CD1c-positive myeloid dendritic cell (primary cell): ENCODE data around the gene ZSCAN5B.
A peak's percentile ranks its signal among the peaks of the same experiment; 100 is the strongest.

Experiments used
- DNase-seq: peaks from one replicate; pipeline ENCODE4 v3.0.0-alpha.2; 2016; ENCODE audit errors: extremely low spot score

Gene ZSCAN5B

DNA sequence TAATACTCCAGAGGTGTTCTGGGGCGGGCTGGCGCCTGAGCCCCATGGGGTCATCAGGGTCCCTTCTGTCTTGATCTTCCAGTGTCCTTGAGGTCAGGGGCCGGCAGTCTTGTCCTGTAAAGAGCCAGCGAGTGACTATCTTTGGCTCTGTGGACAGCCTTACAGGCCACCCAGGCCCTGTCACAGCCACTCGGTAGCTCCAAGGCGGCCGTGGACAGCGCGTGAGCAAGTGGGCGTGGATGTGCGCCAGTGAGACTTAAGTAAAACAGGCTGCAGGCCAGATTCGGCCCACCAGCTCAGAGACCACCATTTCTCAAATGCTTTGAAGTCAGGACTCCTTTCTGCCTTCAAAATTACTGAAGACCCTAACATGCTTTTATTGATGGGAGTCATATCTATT lies 52.8 kb downstream of the ZSCAN5B start:
- DNase-seq, result no peak

GRCh38 chr19:56144376-56144775 lies 53.2 kb downstream of the ZSCAN5B start:
- DNase-seq, result no peak

- DNase-seq, result no peak
These were observed 54.6 kb downstream of the ZSCAN5B start for GRCh38 chr19:56142897-56143434.

DNA sequence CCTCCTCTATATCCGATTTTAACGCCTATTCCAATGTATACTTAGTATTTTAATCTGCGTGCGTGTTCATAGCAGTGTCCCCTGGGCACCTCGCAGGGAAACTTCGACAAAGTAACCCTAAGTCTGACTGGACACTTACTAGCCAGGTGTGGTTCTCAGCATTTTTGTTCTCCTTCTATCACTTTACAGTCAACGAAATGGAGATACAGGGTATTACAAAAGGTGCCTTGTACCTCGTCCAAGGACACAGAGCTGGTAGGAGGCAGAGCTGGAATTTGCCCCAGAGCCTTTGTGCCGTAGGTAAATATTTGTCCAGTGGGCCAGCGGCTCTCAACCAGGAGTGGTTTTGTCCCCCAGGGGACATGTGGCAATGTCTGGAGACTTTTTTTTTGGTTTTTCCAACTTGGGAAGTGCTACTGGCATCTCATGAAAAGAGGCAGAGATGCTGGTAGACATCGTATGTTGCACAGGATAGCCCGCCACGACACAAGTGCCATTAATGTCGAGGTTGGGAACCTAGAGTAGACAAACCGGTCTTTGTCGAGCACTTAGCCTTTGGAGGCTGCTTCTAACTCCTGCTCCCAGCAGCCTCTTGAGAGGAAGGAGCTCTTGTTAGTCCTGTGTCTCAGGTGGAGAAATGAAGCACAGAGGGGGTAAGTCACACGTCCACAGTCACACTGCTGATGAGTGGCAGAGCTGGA lies 55.3 kb downstream of the ZSCAN5B start:
- DNase-seq, result no peak

DNA sequence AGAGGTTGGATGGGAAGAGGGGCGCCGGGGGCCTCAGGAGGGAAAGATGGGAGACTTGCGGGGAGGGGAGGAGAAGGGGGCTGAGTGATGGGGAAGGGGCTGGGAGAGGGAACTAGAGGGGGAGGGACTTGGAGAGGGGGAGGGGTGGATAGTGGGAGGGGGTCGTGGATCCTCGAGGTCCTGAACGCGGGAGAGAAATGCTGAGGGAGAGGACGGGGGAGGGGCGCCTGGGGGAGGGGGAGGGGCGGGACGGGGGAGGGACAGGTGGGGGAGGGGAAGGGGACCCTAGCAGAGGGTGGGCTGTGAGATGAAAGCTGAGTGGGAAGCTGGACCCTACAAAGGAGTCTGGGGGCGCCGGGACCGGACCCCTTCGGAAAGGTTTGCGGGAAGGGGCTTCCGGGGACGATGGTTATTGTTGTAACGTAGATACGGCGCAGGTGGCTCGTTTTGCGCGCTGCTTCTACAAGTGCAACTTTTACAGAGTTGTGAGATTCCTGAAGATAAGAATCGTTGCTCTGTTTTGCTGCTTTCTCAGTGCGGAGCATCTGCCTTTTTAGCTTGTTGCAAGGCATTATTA lies 56.1 kb downstream of the ZSCAN5B start:
- DNase-seq, result peak; percentile 10

- peak; percentile 99 for DNase-seq
These were observed 56.8 kb downstream of the ZSCAN5B start, which contains the start of gene ZNF444 for GRCh38 chr19:56140583-56141416. TSS of gene ZNF444 (plus strand) at chr19:56141287. CDS start at chr19:56146912, 5,625 bp downstream.

DNA sequence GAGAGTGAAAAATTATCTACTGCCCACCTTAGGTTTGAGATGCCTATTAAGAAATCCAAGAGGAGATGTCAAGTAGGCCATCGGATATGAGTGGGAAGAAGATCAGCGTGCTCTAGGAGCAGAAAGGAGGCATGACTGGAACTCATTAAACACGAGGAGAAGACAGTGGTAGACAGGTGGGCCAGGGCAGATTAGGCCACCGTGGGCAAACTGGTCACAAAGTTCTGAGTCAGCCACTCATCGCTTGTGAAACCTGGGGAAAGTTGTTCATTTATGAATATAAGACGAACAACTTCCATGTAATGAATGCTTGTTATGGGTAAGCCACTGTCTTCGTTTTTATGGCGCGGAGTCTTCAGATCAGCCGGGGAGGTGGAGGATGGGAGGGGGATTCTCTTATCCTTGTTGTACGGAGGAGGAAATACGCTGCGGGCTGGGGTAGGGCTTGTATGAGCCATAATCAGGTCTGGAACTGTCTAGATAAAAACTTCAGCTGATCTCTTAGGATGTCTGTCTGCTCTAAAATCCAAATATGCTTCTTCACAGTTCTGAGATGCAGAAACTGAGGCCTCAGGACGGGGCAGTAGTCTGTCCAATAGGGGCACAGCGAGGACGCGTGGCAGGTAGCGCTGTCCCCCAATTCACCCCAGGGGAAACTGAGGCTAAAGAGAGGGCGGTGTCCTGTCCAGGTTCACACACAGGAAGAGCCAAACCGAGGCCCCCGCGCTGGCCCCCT lies 57.6 kb downstream of the ZSCAN5B start:
- DNase-seq, result no peak
